H1 (cell line): ENCODE results near the gene SLC25A51. TPM values are rescaled to one million over a fixed set of nuclear protein-coding genes. Genes with fewer than 3 reads are reported as not detected.

Experiments used
- CTCF ChIA-PET: fragments of 300-600 bp; sonication (Branson Sonifier 250); formaldehyde crosslinking; loops from one replicate; lab custom pipeline; 2021; ENCODE audit not compliant: partially characterized antibody; lab: Charles Lee
- POLR2A ChIA-PET: fragments of 300-600 bp; sonication (Branson Sonifier 250); formaldehyde crosslinking; loops from one replicate; lab custom pipeline; 2021; ENCODE audit warnings: inconsistent platforms; ENCODE audit not compliant: partially characterized antibody; lab: Charles Lee
- DNase-seq, 2 experiments: peaks; one replicate each; pipeline versions ENCODE4 v3.0.0 to v3.0.0-alpha.2; 2010 to 2022; ENCODE audit warnings: low spot score in 2 of 2, low read depth in 1 of 2, mixed read lengths in 1 of 2
- FAIRE-seq: peaks from 2 replicates; lab custom pipeline; 2011; peaks lifted over from hg19 to GRCh38; lab: Jason Lieb, UNC
- H2AFZ ChIP-seq: 2 replicates; pipeline ENCODE4 v1.8.1; 2012; ENCODE audit warnings: low read length, inconsistent platforms
- H2AK5ac ChIP-seq: 2 replicates; pipeline ENCODE4 v1.6.1; 2013; ENCODE audit warnings: low read depth, low read length
- H2BK120ac ChIP-seq: replicated peaks from 2 replicates; pipeline ENCODE3; 2013; ENCODE audit warnings: low read depth, low read length, inconsistent platforms
- H2BK12ac ChIP-seq: 2 replicates; pipeline ENCODE4 v1.6.1; 2013; ENCODE audit warnings: low read depth, low read length
- H2BK15ac ChIP-seq: 2 replicates; pipeline ENCODE4 v1.6.1; 2013; ENCODE audit warnings: low read length
- H2BK20ac ChIP-seq: 2 replicates; pipeline ENCODE4 v1.6.1; 2013; ENCODE audit warnings: low read length
- H2BK5ac ChIP-seq: 2 replicates; pipeline ENCODE4 v1.6.1; 2013; ENCODE audit warnings: low read depth, low read length
- H3K14ac ChIP-seq: 2 replicates; pipeline ENCODE4 v1.6.1; 2013; ENCODE audit warnings: inconsistent platforms; ENCODE audit not compliant: insufficient read length
- H3K18ac ChIP-seq: 2 replicates; pipeline ENCODE4 v1.6.1; 2013; ENCODE audit warnings: low read length; ENCODE audit errors: extremely low read depth
- H3K23ac ChIP-seq: 2 replicates; pipeline ENCODE4 v1.6.1; 2013; ENCODE audit warnings: inconsistent platforms; ENCODE audit not compliant: insufficient read length
- H3K23me2 ChIP-seq: 2 replicates; pipeline ENCODE4 v1.6.1; 2013; ENCODE audit warnings: low read depth, low read length
- H3K27ac ChIP-seq: 2 replicates; pipeline ENCODE4 v1.6.1; 2011; ENCODE audit warnings: low read depth, low read length, inconsistent platforms
- H3K27me3 ChIP-seq, 4 experiments: replicated peaks in 1 of 4; 1 replicate in 1 of 4; 2 replicates in 3 of 4; pipeline versions ENCODE4 v1.6.1 to v1.8.1; 2011 to 2013; ENCODE audit warnings: low read length in 3 of 4, mild to moderate bottlenecking in 3 of 4, inconsistent platforms in 2 of 4, mixed read lengths in 2 of 4, moderate library complexity in 1 of 4; ENCODE audit not compliant: control insufficient read depth in 3 of 4, insufficient read depth in 3 of 4; ENCODE audit errors: extremely low read depth in 1 of 4
- H3K36me3 ChIP-seq, 4 experiments: 2 replicates each; pipeline versions ENCODE4 v1.6.1 to v1.8.1; 2011 to 2013; ENCODE audit warnings: mild to moderate bottlenecking in 4 of 4, low read length in 3 of 4, moderate library complexity in 2 of 4, control low read depth in 1 of 4, inconsistent platforms in 1 of 4; ENCODE audit not compliant: insufficient read depth in 4 of 4, control insufficient read depth in 2 of 4
- H3K4ac ChIP-seq: replicated peaks from 2 replicates; pipeline ENCODE3; 2013; ENCODE audit warnings: low read length, low read depth, mixed read lengths, inconsistent platforms; ENCODE audit not compliant: insufficient read length
- H3K4me1 ChIP-seq, 4 experiments: replicated peaks in 1 of 4; 1 replicate in 1 of 4; 2 replicates in 3 of 4; pipeline versions ENCODE4 v1.6.1 to v1.8.1; 2011 to 2013; ENCODE audit warnings: low read length in 3 of 4, inconsistent platforms in 2 of 4, mixed read lengths in 1 of 4; ENCODE audit not compliant: insufficient read depth in 4 of 4, control insufficient read depth in 3 of 4
- H3K4me2 ChIP-seq, 2 experiments: 2 replicates each; pipeline versions ENCODE4 v1.6.1 to v1.8.1; 2011 to 2013; ENCODE audit warnings: low read depth in 2 of 2, low read length in 2 of 2, control low read depth in 1 of 2, inconsistent platforms in 1 of 2, mild to moderate bottlenecking in 1 of 2; ENCODE audit not compliant: insufficient read depth in 1 of 2
- H3K4me3 ChIP-seq, 4 experiments: fragments of 200-600, 300-600 bp in 1 of 4; sonication (generic), shearing (Covaris generic), sonication (Bioruptor Twin) in 1 of 4; 2 replicates each; pipeline versions ENCODE4 v1.5.1 to v1.8.1; 2011 to 2016; ENCODE audit warnings: low read length in 4 of 4, low read depth in 3 of 4, control low read depth in 2 of 4, inconsistent platforms in 2 of 4, mild to moderate bottlenecking in 2 of 4, mixed read lengths in 1 of 4, moderate library complexity in 1 of 4; ENCODE audit not compliant: insufficient read depth in 2 of 4; ENCODE audit errors: extremely low read depth in 1 of 4
- H3K56ac ChIP-seq: replicated peaks from 2 replicates; pipeline ENCODE3; 2013; ENCODE audit warnings: low read depth, mild to moderate bottlenecking, mixed read lengths, low read length, inconsistent platforms; ENCODE audit not compliant: insufficient read length
- H3K79me1 ChIP-seq: 2 replicates; pipeline ENCODE4 v1.6.1; 2013; ENCODE audit warnings: low read depth, low read length, control low read depth
- H3K79me2 ChIP-seq, 2 experiments: 2 replicates each; pipeline versions ENCODE4 v1.6.1 to v1.8.1; 2012 to 2013; ENCODE audit warnings: low read length in 2 of 2, mild to moderate bottlenecking in 2 of 2, inconsistent platforms in 1 of 2; ENCODE audit not compliant: insufficient read depth in 2 of 2, control insufficient read depth in 1 of 2
- H3K9ac ChIP-seq, 4 experiments: replicated peaks in 1 of 4; 1 replicate in 1 of 4; 2 replicates in 3 of 4; pipeline versions ENCODE4 v1.6.1 to v1.8.1; 2011 to 2013; ENCODE audit warnings: low read depth in 3 of 4, low read length in 3 of 4, control low read depth in 2 of 4, mild to moderate bottlenecking in 2 of 4, moderate library complexity in 2 of 4, inconsistent platforms in 1 of 4; ENCODE audit errors: extremely low read depth in 1 of 4
- H3K9me3 ChIP-seq, 2 experiments: 2 replicates each; pipeline versions ENCODE4 v1.6.1 to v1.8.1; 2012 to 2013; ENCODE audit warnings: mild to moderate bottlenecking in 2 of 2, moderate library complexity in 2 of 2, control low read depth in 1 of 2, inconsistent platforms in 1 of 2, low read depth in 1 of 2, low read length in 1 of 2, mixed read lengths in 1 of 2; ENCODE audit not compliant: insufficient read depth in 2 of 2
- H4K20me1 ChIP-seq, 2 experiments: replicated peaks in 1 of 2; 2 replicates each; pipeline versions ENCODE3 to v1.8.1; 2011 to 2013; ENCODE audit warnings: inconsistent platforms in 2 of 2, low read length in 2 of 2, mild to moderate bottlenecking in 1 of 2; ENCODE audit not compliant: insufficient read depth in 2 of 2, control insufficient read depth in 1 of 2
- H4K5ac ChIP-seq: 2 replicates; pipeline ENCODE4 v1.6.1; 2013; ENCODE audit warnings: low read length, low read depth, mixed read lengths, inconsistent platforms; ENCODE audit not compliant: insufficient read length
- H4K8ac ChIP-seq: 2 replicates; pipeline ENCODE4 v1.8.0; 2013; ENCODE audit warnings: mild to moderate bottlenecking, moderate library complexity, low read length, inconsistent platforms; ENCODE audit not compliant: insufficient read depth; ENCODE audit errors: extremely low read depth
- H4K91ac ChIP-seq: replicated peaks from 2 replicates; pipeline ENCODE3; 2013; ENCODE audit warnings: low read length, mixed read lengths, inconsistent platforms; ENCODE audit not compliant: insufficient read length
- ASH2L ChIP-seq: fragments of 200-600, 300-600 bp; sonication (generic); IDR thresholded peaks from one replicate; pipeline ENCODE4 v1.7.1; 2017; ENCODE audit warnings: low read length
- CTCF ChIP-seq, 3 experiments: IDR thresholded peaks; 1 replicate in 2 of 3; 2 replicates in 1 of 3; pipeline versions ENCODE4 v1.5.1 to v1.6.1; 2011; ENCODE audit warnings: low read length in 3 of 3, mild to moderate bottlenecking in 3 of 3, inconsistent platforms in 2 of 3, low read depth in 1 of 3, moderate library complexity in 1 of 3; ENCODE audit not compliant: insufficient read depth in 1 of 3; ENCODE audit errors: control extremely low read depth in 1 of 3
- RAD21 ChIP-seq, 2 experiments: IDR thresholded peaks in 1 of 2; conservative IDR thresholded peaks in 1 of 2; 2 replicates each; pipeline ENCODE4 v1.6.1; 2011; ENCODE audit warnings: low read depth in 2 of 2, low read length in 2 of 2, improper control_type of control experiment in 1 of 2, inconsistent platforms in 1 of 2, mild to moderate bottlenecking in 1 of 2, moderate library complexity in 1 of 2
- WGBS, 2 experiments: shearing (Covaris generic) in 1 of 2; methylation state at CpG; one replicate each; pipeline versions ENCODE4 v1.1.6 to v1.1.7; 2013 to 2015; ENCODE audit warnings: low lambda C conversion rate in 2 of 2, mixed read lengths in 2 of 2, inconsistent platforms in 1 of 2, low coverage in 1 of 2, missing lambda C conversion rate in 1 of 2; ENCODE audit not compliant: insufficient replicate concordance in 2 of 2, insufficient coverage in 1 of 2, insufficient read length in 1 of 2; ENCODE audit errors: extremely low coverage in 1 of 2, missing lambda C conversion rate in 1 of 2; 5-methylcytosine and 5-hydroxymethylcytosine counted together
- polyA plus RNA-seq, 7 experiments: library from polyadenylated mRNA; depleted of rRNA in 3 of 7; stranded (reverse) in 5 of 7; unstranded in 2 of 7; fragments of >200 nt in 5 of 7; fragments of 200-250 nt in 2 of 7; gene quantifications; 1 replicate in 5 of 7; 2 replicates in 1 of 7; 4 replicates in 1 of 7; pipeline versions ENCODE4 v1.2.1 to v1.2.3, GENCODE V29; 2011 to 2013; ENCODE audit warnings: missing spikeins in 2 of 7, mixed read lengths in 2 of 7
- total RNA-seq: library from RNA; stranded (reverse); fragmentation: NEBNext Ultra II Directional; extraction: Animal tissue kit (Norgen Biotek cat#: 25700); gene quantifications from 2 replicates; pipeline ENCODE4 v1.2.1, GENCODE V29; 2021

The SLC25A51 gene
- total and polyA plus RNA-seq, 2 of the 8 experiments (the other 6 are each of a cell fraction or from before 2014, with no cell fraction given): 8.0 to 14.5 TPM

GRCh38 chr9:37950561-37950960 is 46.6 kb upstream of the SLC25A51 start:
- 86% methylated on average over 12 of the region's 12 CpGs; no CpG with 5 or more reads in 1 of the 2 experiments for WGBS, 2 experiments
- H2BK5ac ChIP-seq: no peak overlapping the region; the same call in 1 of the 2 replicates
- no peak overlapping the region for H2BK20ac ChIP-seq
- H3K14ac ChIP-seq: no peak overlapping the region
- H3K9me3 ChIP-seq: no peaks in the 10 kb centered on the region
- H4K20me1 ChIP-seq: peaks cover 2 to 5% of the 10 kb centered on the region in 2 experiments
- no peaks in the 10 kb centered on the region for H3K79me1 ChIP-seq
- no peak overlapping the region for H3K23ac ChIP-seq
- H4K5ac ChIP-seq: no peak overlapping the region
- H3K4me2 ChIP-seq: no peak overlapping the region
- no peaks in the 10 kb centered on the region for H3K79me2 ChIP-seq
- no peaks in the 10 kb centered on the region for H3K27me3 ChIP-seq
- no peak overlapping the region for H3K9ac ChIP-seq
- no peak overlapping the region for H4K91ac ChIP-seq
- CTCF ChIA-PET: interaction anchor here (0.7 to 3.4 kb wide), 11 partner anchors 8 to 95 kb away, joined by 3 to 23 read pairs (median 4); no protein-coding TSS in a partner anchor
- H3K4me1 ChIP-seq: peaks cover 0 to 2% (median under 1%) of the 10 kb centered on the region in 4 experiments; a peak in 4 of 7 replicates
- no peak overlapping the region for H2BK15ac ChIP-seq
- POLR2A ChIA-PET: no interaction called here
- H3K56ac ChIP-seq: no peak overlapping the region
- H2BK120ac ChIP-seq: no peak overlapping the region
- H3K4me3 ChIP-seq: no peak overlapping the region
- FAIRE-seq: no peak
- H3K18ac ChIP-seq: no peak overlapping the region
- H4K8ac ChIP-seq: no peak overlapping the region
- H2AK5ac ChIP-seq: no peak overlapping the region
- H2BK12ac ChIP-seq: no peak overlapping the region
- no peak for DNase-seq
- TF ChIP-seq CTCF (IDR thresholded peaks at IDR 0.05; ENCODE audit: control extremely low read depth in 1 of 3, insufficient read depth in 1 of 3, low read depth in 1 of 3, low read length in 3 of 3) (peak in 1 of 3 experiments; percentile 15; a peak in 2 of 4 replicates), ASH2L (no peak), RAD21 (IDR thresholded peaks at IDR 0.05 in 1 of 2, conservative IDR thresholded peaks at IDR 0.05 in 1 of 2; ENCODE audit: low read depth in 2 of 2, low read length in 2 of 2) (peak in 1 of 2 experiments; percentile 41; a peak in 1 of 4 replicates)
- TF ChIP-seq, all 59 proteins: peak for 2
- Histone ChIP-seq H3K4ac (no peak overlapping the region), H3K27ac (no peak overlapping the region), H3K36me3 (peaks cover 0 to 20% (median under 1%) of the 10 kb centered on the region in 4 experiments; a peak in 4 of 8 replicates), H2AFZ (no peak overlapping the region), H3K23me2 (0 out of 2 replicates have a peak, but pooled peaks cover under 1% of the 10 kb centered on the region)
